ENCODE data around the gene RAE1.

The RAE1 gene

DNA sequence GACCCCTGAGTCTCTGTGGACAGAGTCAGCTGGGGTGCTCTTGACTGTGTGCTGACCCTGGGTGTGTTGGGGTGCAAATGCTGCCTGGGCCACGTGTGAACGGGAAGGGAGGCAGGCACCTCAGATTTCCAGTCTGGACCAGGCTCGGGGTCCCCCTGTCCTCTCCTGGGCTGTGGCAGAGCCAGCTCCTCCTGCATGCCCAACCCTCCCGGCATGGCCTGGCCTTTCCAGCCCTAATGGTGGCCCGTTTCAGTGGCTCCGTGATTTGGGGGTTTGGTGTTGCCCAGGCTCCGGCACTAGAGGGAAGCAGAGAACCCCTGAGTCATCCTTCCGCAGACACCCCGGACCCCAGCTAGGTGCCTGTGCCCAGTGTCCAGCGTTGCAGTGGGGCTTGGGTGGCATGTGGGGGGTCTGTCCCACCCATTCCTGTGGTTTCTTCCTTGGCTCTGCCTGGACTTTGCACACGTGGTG, 49.2 kb downstream of the RAE1 start:
- DNase-seq (ENCODE audit: low spot score), result no peak

- no peak for DNase-seq (ENCODE audit: low spot score)
Observed at GRCh38 chr20:57400821-57401564, 49.9 kb downstream of the RAE1 start.

GRCh38 chr20:57401565-57401918, 50.5 kb downstream of the RAE1 start:
- no peak for DNase-seq (ENCODE audit: low spot score)

GRCh38 chr20:57402206-57403125, 51.4 kb downstream of the RAE1 start:
- DNase-seq (ENCODE audit: low spot score), result no peak

GRCh38 chr20:57403216-57403615, 52.2 kb downstream of the RAE1 start:
- no peak for DNase-seq (ENCODE audit: low spot score)

GRCh38 chr20:57404006-57404405, 53.0 kb downstream of the RAE1 start:
- DNase-seq (ENCODE audit: low spot score), result no peak

GRCh38 chr20:57404419-57405072, 53.5 kb downstream of the RAE1 start:
- no peak for DNase-seq (ENCODE audit: low spot score)

- DNase-seq (ENCODE audit: low spot score), result no peak
Observed at GRCh38 chr20:57405236-57406016, 54.4 kb downstream of the RAE1 start.

GRCh38 chr20:57407541-57407956, 56.5 kb downstream of the RAE1 start:
- no peak for DNase-seq (ENCODE audit: low spot score)

DNA sequence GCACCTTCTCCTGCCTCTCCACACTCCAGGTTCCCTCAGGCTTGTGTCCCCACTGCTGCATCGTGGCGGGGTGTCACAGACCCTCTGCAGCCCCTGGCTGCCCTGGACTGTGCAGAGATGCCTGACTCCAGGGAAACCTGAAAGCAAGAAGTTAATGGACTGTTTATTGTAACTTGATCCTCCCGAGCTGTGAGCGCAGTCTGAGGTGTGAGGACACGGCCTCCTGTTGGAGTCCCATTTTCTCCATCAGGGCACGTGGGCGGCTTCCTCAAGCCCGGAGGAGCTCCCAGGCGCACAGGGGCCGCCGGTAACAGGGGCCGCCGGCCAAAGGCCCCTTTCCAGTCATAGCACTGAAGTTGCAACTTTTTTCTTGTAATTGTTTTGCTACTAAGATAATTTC, 57.1 kb downstream of the RAE1 start:
- no peak for DNase-seq (ENCODE audit: low spot score)

DNA sequence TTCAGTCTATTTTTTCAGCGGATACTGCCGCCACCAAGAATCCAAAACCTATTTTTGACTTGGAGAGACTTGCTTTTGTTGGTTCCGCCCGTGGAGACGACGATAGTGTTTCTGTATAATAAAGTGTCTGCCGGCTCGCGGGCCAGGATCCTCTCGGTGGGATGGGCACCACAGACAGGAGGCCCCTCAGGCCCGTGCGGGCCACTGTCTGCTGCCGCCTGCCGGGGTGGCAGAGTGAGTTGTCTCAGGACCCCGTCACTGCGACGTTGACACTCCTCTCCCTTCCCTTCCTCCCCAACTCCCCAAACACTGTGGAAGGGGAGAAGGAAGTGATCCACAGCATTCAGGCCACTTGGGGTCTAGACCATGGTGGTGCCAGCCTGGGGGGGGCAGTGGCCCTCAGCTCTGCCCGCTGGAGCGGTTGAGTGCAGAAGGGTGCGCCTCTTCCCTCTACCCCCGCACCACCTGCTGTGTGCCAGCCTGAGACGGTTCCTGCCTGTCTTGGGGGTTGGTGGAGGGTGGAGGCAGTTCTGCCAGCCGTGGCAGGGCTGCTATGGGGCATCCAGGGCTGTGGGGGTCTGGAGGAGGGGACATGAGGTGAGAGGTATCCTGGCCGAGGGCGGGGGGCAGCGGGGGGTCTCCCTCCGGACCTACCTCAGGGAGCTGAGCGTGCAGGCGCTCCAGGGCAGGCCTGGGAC, 57.6 kb downstream of the RAE1 start:
- DNase-seq (ENCODE audit: low spot score), result no peak

DNA sequence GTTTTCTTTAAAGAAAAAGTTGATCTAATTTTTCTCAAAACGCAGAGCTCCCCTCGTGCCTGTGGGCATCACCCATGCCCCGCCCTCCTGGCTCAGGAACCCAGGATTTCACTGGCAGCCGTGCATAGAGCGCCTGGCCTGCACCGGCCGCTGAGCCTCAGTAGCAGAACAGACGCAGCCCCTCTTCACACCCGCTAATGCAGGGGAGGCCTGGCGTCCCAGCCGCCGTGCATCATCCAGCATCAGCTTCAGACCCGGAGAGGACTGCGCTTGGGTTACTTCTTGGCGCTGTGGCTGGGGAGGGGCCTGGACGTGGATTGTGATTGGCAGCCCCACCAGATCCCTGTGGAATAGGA, 58.2 kb downstream of the RAE1 start:
- DNase-seq (ENCODE audit: low spot score), result peak; percentile 41

- DNase-seq (ENCODE audit: low spot score), result no peak
Observed at GRCh38 chr20:57409672-57410397, 58.8 kb downstream of the RAE1 start.

DNA sequence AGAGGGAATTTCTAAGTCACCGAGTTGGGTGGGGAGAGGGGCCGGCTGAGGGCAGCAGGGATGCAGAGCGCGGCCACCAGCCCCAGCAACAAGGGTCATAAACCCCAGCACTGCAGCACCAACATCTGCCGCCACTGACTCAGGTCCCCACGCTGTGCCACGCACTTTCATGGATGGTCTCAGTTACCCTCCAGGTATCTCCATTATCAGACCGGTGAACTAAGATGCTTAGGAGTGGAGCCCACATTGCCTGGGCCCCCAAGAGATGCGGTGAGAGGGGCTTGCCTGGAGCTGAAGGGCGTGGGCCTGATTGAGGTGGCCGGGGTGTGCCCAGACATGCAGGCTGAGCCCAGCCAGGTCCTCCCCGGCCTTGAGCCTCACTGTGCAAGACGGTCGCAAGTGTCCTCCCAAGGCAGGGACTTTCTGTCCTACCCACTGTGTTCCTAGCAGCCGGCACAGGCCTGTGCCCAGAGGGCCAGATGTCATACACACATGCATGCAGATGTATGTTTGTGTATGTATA, 59.4 kb downstream of the RAE1 start:
- no peak for DNase-seq (ENCODE audit: low spot score)

DNA sequence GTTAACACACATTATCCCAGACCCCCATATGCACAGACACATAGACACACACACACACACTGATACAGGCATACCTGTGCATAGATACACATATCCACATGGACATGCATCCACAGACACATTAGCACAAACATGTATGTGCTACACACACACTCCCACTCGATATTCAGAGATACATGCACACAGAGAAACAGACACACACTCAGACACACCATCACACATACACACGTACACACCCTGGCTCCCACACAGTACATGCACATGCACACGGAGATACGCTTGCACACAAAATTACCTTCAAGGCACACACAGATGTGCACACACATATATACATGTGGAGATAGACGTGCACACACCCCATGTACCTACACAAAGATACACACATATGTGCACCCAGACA, 59.9 kb downstream of the RAE1 start:
- DNase-seq (ENCODE audit: low spot score), result no peak

- no peak for DNase-seq (ENCODE audit: low spot score)
Observed at GRCh38 chr20:57411406-57412283, 60.6 kb downstream of the RAE1 start.

GRCh38 chr20:57412347-57413029, 61.4 kb downstream of the RAE1 start:
- DNase-seq (ENCODE audit: low spot score), result no peak

GRCh38 chr20:57413986-57414385, 62.9 kb downstream of the RAE1 start:
- no peak for DNase-seq (ENCODE audit: low spot score)
